H9 (cell line): Measurements from ENCODE around the gene PRR36. TPM values are rescaled to one million over a fixed set of nuclear protein-coding genes. Genes with fewer than 3 reads are reported as not detected.

ENCODE experiments used
- DNase-seq: peaks from one replicate; pipeline ENCODE4 v3.0.0-alpha.2; 2017
- H2AFZ ChIP-seq: one replicate; pipeline ENCODE4 v1.6.1; 2013; ENCODE audit warnings: mild to moderate bottlenecking, low read length, control low read depth, moderate library complexity
- H2AK5ac ChIP-seq: 2 replicates; pipeline ENCODE4 v1.6.1; 2013; ENCODE audit warnings: low read length, control low read depth, mixed read lengths; ENCODE audit not compliant: insufficient read length
- H2BK120ac ChIP-seq: one replicate; pipeline ENCODE4 v1.6.1; 2013; ENCODE audit warnings: low read depth, mild to moderate bottlenecking, low read length, control low read depth, inconsistent platforms; ENCODE audit not compliant: poor library complexity, severe bottlenecking
- H2BK12ac ChIP-seq: 2 replicates; pipeline ENCODE4 v1.6.1; 2013; ENCODE audit warnings: low read length, control low read depth, mixed read lengths, low read depth; ENCODE audit not compliant: insufficient read length
- H2BK15ac ChIP-seq: 2 replicates; pipeline ENCODE4 v1.6.1; 2013; ENCODE audit warnings: low read depth, low read length, control low read depth
- H2BK20ac ChIP-seq: one replicate; pipeline ENCODE4 v1.6.1; 2013; ENCODE audit warnings: low read depth, mild to moderate bottlenecking, low read length, control low read depth, inconsistent platforms; ENCODE audit not compliant: poor library complexity, severe bottlenecking
- H2BK5ac ChIP-seq: 2 replicates; pipeline ENCODE4 v1.6.1; 2013; ENCODE audit warnings: low read length, control low read depth, mixed read lengths; ENCODE audit not compliant: insufficient read length
- H3K14ac ChIP-seq: 2 replicates; pipeline ENCODE4 v1.6.1; 2013; ENCODE audit warnings: low read length, control low read depth; ENCODE audit not compliant: insufficient read depth
- H3K18ac ChIP-seq: 2 replicates; pipeline ENCODE4 v1.6.1; 2013; ENCODE audit warnings: low read depth, mild to moderate bottlenecking, mixed read lengths, low read length, control low read depth; ENCODE audit not compliant: insufficient read length
- H3K23ac ChIP-seq: 2 replicates; pipeline ENCODE4 v1.6.1; 2013; ENCODE audit warnings: low read length, control low read depth, mixed read lengths, low read depth; ENCODE audit not compliant: insufficient read length
- H3K23me2 ChIP-seq: 2 replicates; pipeline ENCODE4 v1.6.1; 2013; ENCODE audit warnings: low read depth, mild to moderate bottlenecking, mixed read lengths, low read length, control low read depth; ENCODE audit not compliant: insufficient read length, poor library complexity, severe bottlenecking
- H3K27ac ChIP-seq: 2 replicates; pipeline ENCODE4 v1.5.1; 2013; ENCODE audit warnings: low read length, control low read depth, mixed read lengths, low read depth; ENCODE audit not compliant: insufficient read length
- H3K27me3 ChIP-seq: 2 replicates; pipeline ENCODE4 v1.6.1; 2013; ENCODE audit warnings: low read length, control low read depth, inconsistent platforms; ENCODE audit not compliant: insufficient read depth
- H3K4ac ChIP-seq: 2 replicates; pipeline ENCODE4 v1.6.1; 2013; ENCODE audit warnings: low read depth, mild to moderate bottlenecking, control low read depth, inconsistent platforms, low read length, moderate library complexity
- H3K4me1 ChIP-seq: 2 replicates; pipeline ENCODE4 v1.6.1; 2013; ENCODE audit warnings: low read length, control low read depth, inconsistent platforms; ENCODE audit not compliant: insufficient read depth
- H3K4me2 ChIP-seq: 2 replicates; pipeline ENCODE4 v1.6.1; 2013; ENCODE audit warnings: low read length, control low read depth, mixed read lengths; ENCODE audit not compliant: insufficient read length, insufficient read depth
- H3K56ac ChIP-seq: 2 replicates; pipeline ENCODE4 v1.6.1; 2013; ENCODE audit warnings: low read depth, mild to moderate bottlenecking, mixed read lengths, low read length, control low read depth; ENCODE audit not compliant: insufficient read length
- H3K79me1 ChIP-seq: 2 replicates; pipeline ENCODE4 v1.6.1; 2013; ENCODE audit warnings: low read depth, mild to moderate bottlenecking, moderate library complexity, low read length, control low read depth, inconsistent platforms; ENCODE audit not compliant: insufficient read depth, poor library complexity, severe bottlenecking
- H3K79me2 ChIP-seq: 2 replicates; pipeline ENCODE4 v1.6.1; 2013; ENCODE audit warnings: low read length, control low read depth, inconsistent platforms; ENCODE audit not compliant: insufficient read depth
- H3K9ac ChIP-seq: 2 replicates; pipeline ENCODE4 v1.6.1; 2013; ENCODE audit warnings: low read length, control low read depth, mixed read lengths; ENCODE audit not compliant: insufficient read length; ENCODE audit errors: extremely low read depth
- H3K9me3 ChIP-seq: one replicate; pipeline ENCODE4 v1.6.1; 2013; ENCODE audit warnings: low read depth, low read length, inconsistent platforms; ENCODE audit not compliant: control insufficient read depth
- H3T11ph ChIP-seq: one replicate; pipeline ENCODE4 v1.6.1; 2013; ENCODE audit warnings: mild to moderate bottlenecking, low read length, control low read depth, inconsistent platforms
- H4K20me1 ChIP-seq: one replicate; pipeline ENCODE4 v1.6.1; 2013; ENCODE audit not compliant: control insufficient read depth, insufficient read length, insufficient read depth
- H4K5ac ChIP-seq: 2 replicates; pipeline ENCODE4 v1.6.1; 2013; ENCODE audit warnings: low read depth, mild to moderate bottlenecking, mixed read lengths, low read length, control low read depth; ENCODE audit not compliant: insufficient read length
- H4K8ac ChIP-seq: replicated peaks from 2 replicates; pipeline ENCODE4 v1.6.1; 2013; ENCODE audit warnings: low read length, control low read depth, mixed read lengths, low read depth; ENCODE audit not compliant: insufficient read length
- H4K91ac ChIP-seq: 2 replicates; pipeline ENCODE4 v1.6.1; 2013; ENCODE audit warnings: low read depth, mild to moderate bottlenecking, moderate library complexity, mixed read lengths, low read length, control low read depth; ENCODE audit not compliant: insufficient read length
- H3K27ac Mint-ChIP-seq, 3 experiments: 2 replicates in 2 of 3; 3 replicates in 1 of 3; pipeline ENCODE4 v1.8.0; 2020 to 2021; ENCODE audit warnings: mixed read lengths in 3 of 3, mild to moderate bottlenecking in 1 of 3, moderate library complexity in 1 of 3
- H3K27me3 Mint-ChIP-seq: 2 replicates; pipeline ENCODE4 v1.8.0; 2021; ENCODE audit warnings: low read depth, mild to moderate bottlenecking, moderate library complexity, mixed read lengths
- H3K36me3 Mint-ChIP-seq, 3 experiments: 2 replicates in 2 of 3; 3 replicates in 1 of 3; pipeline ENCODE4 v1.8.0; 2020 to 2021; ENCODE audit warnings: low read depth in 3 of 3, mixed read lengths in 3 of 3; ENCODE audit not compliant: insufficient read depth in 1 of 3
- H3K4me1 Mint-ChIP-seq, 2 experiments: 2 replicates each; pipeline ENCODE4 v1.8.0; 2020; ENCODE audit warnings: mixed read lengths in 2 of 2
- H3K4me3 Mint-ChIP-seq, 2 experiments: 2 replicates in 1 of 2; 3 replicates in 1 of 2; pipeline ENCODE4 v1.8.0; 2020 to 2021; ENCODE audit warnings: mild to moderate bottlenecking in 2 of 2, mixed read lengths in 2 of 2, moderate library complexity in 1 of 2
- H3K9me3 Mint-ChIP-seq, 2 experiments: 2 replicates in 1 of 2; 3 replicates in 1 of 2; pipeline ENCODE4 v1.8.0; 2020; ENCODE audit warnings: mild to moderate bottlenecking in 2 of 2, mixed read lengths in 2 of 2, moderate library complexity in 1 of 2
- WGBS: extraction: QIAGEN DNeasy Blood & Tissue Kit; methylation state at CpG from one replicate; pipeline ENCODE4 v1.1.7; 2013; ENCODE audit warnings: missing lambda C conversion rate, low lambda C conversion rate, mixed read lengths; ENCODE audit not compliant: insufficient read length; ENCODE audit errors: extremely low coverage; 5-methylcytosine and 5-hydroxymethylcytosine counted together
- total RNA-seq: library from RNA; stranded (reverse); gene quantifications from 2 replicates; pipeline ENCODE4 v1.2.1, GENCODE V29; 2021
- TF ChIP-seq, protein P1 (sequence below): fragments of 200-600 bp; sonication (generic); conservative IDR thresholded peaks from 3 replicates; pipeline ENCODE4 v1.8.0; 2021; ENCODE audit warnings: antibody characterized with exemption, mild to moderate bottlenecking

Gene PRR36
- total RNA-seq, 1 experiment from 2014 or later: 20.4 TPM

DNA sequence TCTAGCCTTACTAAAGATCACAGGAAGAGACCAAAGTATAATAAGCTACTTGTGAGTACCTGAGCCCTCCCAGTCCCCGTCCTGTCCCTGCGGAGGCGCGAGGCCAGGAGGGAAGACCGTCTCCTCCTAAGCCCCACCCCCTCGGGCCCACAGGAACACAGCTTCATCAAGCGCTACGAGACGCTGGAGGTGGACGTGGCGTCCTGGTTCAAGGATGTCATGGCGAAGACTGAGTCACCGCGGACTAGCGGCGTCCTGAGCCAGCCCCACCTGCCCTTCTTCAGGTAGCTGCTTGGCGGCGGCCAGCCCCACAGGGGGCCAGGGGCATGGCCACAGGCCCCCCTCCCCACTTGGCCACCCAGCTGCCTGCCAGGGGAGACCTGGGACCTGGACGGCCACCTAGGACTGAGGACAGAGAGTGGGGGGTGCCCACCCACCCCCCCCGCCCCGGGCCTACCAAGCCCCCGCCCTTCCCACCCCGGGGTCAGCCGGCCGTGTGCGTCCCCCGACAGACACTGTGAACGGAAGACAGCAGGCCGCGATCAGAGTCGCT lies 38.0 kb upstream of the PRR36 start:
- no peak overlapping the region for H3K23ac ChIP-seq
- TF ChIP-seq, protein P1, sequence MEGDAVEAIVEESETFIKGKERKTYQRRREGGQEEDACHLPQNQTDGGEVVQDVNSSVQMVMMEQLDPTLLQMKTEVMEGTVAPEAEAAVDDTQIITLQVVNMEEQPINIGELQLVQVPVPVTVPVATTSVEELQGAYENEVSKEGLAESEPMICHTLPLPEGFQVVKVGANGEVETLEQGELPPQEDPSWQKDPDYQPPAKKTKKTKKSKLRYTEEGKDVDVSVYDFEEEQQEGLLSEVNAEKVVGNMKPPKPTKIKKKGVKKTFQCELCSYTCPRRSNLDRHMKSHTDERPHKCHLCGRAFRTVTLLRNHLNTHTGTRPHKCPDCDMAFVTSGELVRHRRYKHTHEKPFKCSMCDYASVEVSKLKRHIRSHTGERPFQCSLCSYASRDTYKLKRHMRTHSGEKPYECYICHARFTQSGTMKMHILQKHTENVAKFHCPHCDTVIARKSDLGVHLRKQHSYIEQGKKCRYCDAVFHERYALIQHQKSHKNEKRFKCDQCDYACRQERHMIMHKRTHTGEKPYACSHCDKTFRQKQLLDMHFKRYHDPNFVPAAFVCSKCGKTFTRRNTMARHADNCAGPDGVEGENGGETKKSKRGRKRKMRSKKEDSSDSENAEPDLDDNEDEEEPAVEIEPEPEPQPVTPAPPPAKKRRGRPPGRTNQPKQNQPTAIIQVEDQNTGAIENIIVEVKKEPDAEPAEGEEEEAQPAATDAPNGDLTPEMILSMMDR: no peak
- no peak overlapping the region for H2BK5ac ChIP-seq
- H3K27me3 ChIP-seq: peaks cover 13% of the 10 kb centered on the region; the same call in 1 of the 2 replicates
- H3K4ac ChIP-seq: no peak overlapping the region
- no peak overlapping the region for H2AK5ac ChIP-seq
- H3K79me1 ChIP-seq: no peaks in the 10 kb centered on the region
- Mint-ChIP-seq H3K27ac (no peak overlapping the region), H3K27me3 (peaks cover 33% of the 10 kb centered on the region), H3K36me3 (peaks cover 13 to 28% (median 24%) of the 10 kb centered on the region in 3 experiments; a peak in 6 of 7 replicates), H3K4me1 (peaks cover 6 to 10% of the 10 kb centered on the region in 2 experiments; a peak in 3 of 4 replicates), H3K9me3 (no peaks in the 10 kb centered on the region), H3K4me3 (no peak overlapping the region)
- no peak overlapping the region for H3K56ac ChIP-seq
- no peak overlapping the region for H2BK20ac ChIP-seq
- H4K20me1 ChIP-seq: no peaks in the 10 kb centered on the region
- peaks cover 6% of the 10 kb centered on the region for H3K23me2 ChIP-seq
- no peak overlapping the region for H4K8ac ChIP-seq
- DNase-seq: no peak
- no peak overlapping the region for H2BK120ac ChIP-seq
- no peak overlapping the region for H3K14ac ChIP-seq
- H4K91ac ChIP-seq: no peak overlapping the region
- no CpG with 5 or more reads among the region's 31 CpGs for WGBS
- H3K18ac ChIP-seq: no peak overlapping the region
- H3K9me3 ChIP-seq: no peaks in the 10 kb centered on the region
- H3K79me2 ChIP-seq: no peaks in the 10 kb centered on the region
- H2AFZ ChIP-seq: no peak overlapping the region
- H3K27ac ChIP-seq: no peak overlapping the region
- H3K4me1 ChIP-seq: no peaks in the 10 kb centered on the region
- no peak overlapping the region for H3T11ph ChIP-seq
- no peak overlapping the region for H3K4me2 ChIP-seq
- no peak overlapping the region for H4K5ac ChIP-seq
- no peak overlapping the region for H2BK12ac ChIP-seq
- H2BK15ac ChIP-seq: no peak overlapping the region
- no peak overlapping the region for H3K9ac ChIP-seq
